Stimulated activated CD4-positive, alpha-beta T cell treated with anti-CD3 and anti-CD28 coated beads, Interleukin-12 subunit alpha, Interleukin-12 subunit beta, amount 100 ng/mL, for 48 hours (primary cell): Measurements from ENCODE around the gene DCAF10.
A peak's percentile ranks its signal among the peaks of the same experiment; 100 is the strongest.
"Not testable (repeated sequence)": the region's sequence is repeated elsewhere in the genome, so short reads cannot be mapped to it uniquely, and the experiment has no call there.

Experiments
- DNase-seq, 3 donors: peaks; one replicate each; pipeline ENCODE4 v3.0.0-alpha.2; 2020; ENCODE audit warnings: low read depth in 2 of 3, low spot score in 1 of 3

DCAF10 gene, protein sequence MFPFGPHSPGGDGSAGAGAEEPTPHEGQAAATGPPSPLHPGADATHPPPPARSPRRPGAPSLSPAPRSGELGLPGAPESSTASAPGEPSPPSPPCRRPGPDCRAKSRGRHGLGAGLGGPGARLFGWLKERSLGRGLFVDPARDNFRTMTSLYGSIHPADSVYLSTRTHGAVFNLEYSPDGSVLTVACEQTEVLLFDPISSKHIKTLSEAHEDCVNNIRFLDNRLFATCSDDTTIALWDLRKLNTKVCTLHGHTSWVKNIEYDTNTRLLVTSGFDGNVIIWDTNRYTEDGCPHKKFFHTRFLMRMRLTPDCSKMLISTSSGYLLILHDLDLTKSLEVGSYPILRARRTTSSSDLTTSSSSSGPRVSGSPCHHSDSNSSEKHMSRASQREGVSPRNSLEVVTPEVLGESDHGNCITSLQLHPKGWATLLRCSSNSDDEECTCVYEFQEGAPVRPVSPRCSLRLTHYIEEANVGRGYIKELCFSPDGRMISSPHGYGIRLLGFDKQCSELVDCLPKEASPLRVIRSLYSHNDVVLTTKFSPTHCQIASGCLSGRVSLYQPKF

GRCh38 chr9:37800631-37801286 is at the start of gene DCAF10:
Gene DCAF10 (plus strand): TSS chr9:37800797. CDS start chr9:37800867, 70 bp downstream.
- peak; percentile 83 to 92 (median 85) for DNase-seq

GRCh38 chr9:37751186-37751585 is 49.4 kb upstream of the DCAF10 start:
- DNase-seq = no peak

GRCh38 chr9:37751704-37752103 is 48.9 kb upstream of the DCAF10 start:
- not testable (repeated sequence) for DNase-seq

GRCh38 chr9:37752112-37752511 is 48.5 kb upstream of the DCAF10 start:
- DNase-seq = not testable (repeated sequence)

GRCh38 chr9:37752642-37753488 is 47.7 kb upstream of the DCAF10 start:
- DNase-seq = peak in 2 of 3 donors; percentile 10 to 21

DNA sequence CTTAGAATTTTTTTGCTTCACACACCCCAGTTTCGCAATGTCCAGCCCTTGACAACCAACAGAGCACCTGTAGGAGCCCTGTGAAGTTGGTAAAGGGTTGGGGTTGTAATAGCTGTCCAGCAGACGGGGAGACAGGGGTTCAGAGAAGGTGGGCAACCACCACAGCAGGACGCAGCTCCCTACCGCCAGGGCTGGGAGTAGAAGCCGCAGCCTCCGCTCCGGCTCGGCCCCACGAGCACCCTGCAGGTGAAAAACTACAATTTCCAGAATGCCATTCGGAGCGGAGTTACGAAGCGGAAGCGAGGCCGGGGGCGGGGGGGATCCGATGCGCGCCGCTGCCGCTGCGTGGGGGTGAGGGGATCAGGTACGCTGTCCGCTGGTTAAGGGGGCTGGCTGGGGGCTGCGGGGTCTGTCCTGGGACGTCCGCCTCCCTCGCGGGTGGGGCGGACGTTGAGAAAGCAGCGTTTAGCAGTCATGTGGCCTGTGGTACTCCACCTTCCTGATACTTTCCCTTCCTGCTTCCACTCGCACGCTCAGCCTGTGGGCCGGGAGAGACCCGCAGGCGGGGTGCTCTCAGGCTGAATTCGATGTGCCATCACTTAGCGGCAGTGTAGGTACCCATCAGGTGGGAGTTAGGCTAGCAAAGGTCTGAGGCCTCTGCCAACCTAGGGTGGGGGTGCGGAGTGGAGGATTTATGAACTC is 47.0 kb upstream of the DCAF10 start, which contains the start of gene TRMT10B:
Gene TRMT10B (plus strand): TSS at position 317 of the 702 bp plus-strand sequence. CDS start 8,127 bp downstream, outside the sequence.
- DNase-seq = peak; percentile 39 to 64 (median 60)

GRCh38 chr9:37758747-37759146 is 41.9 kb upstream of the DCAF10 start:
- DNase-seq = no peak

GRCh38 chr9:37760416-37761161 is 40.0 kb upstream of the DCAF10 start:
- DNase-seq = no peak

GRCh38 chr9:37761511-37761910 is 39.1 kb upstream of the DCAF10 start:
- no peak for DNase-seq

- not testable (repeated sequence) for DNase-seq
Measured at GRCh38 chr9:37765263-37765662, 35.3 kb upstream of the DCAF10 start.

DNA sequence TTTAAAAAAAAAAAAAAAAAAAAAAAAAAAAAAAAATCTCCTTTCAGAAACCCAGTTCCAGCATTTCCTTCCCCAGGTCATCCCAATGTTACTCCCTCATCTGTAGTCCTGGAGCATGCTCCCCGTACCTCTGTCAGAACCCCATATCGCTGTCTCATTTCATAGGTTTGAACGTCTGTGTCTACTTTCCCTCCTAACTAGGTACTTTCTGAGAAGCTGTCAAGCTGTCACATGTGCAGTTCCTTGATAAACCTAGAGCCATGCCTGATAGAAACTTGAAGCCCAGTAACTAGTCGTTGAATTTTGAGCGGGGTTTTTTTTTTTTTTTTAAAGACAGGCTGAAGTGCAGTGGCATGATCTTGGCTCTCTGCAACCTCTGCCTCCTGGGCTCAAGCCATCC is 31.3 kb upstream of the DCAF10 start:
- no peak for DNase-seq

- DNase-seq = no peak
Measured at GRCh38 chr9:37769995-37770394, 30.6 kb upstream of the DCAF10 start.

DNA sequence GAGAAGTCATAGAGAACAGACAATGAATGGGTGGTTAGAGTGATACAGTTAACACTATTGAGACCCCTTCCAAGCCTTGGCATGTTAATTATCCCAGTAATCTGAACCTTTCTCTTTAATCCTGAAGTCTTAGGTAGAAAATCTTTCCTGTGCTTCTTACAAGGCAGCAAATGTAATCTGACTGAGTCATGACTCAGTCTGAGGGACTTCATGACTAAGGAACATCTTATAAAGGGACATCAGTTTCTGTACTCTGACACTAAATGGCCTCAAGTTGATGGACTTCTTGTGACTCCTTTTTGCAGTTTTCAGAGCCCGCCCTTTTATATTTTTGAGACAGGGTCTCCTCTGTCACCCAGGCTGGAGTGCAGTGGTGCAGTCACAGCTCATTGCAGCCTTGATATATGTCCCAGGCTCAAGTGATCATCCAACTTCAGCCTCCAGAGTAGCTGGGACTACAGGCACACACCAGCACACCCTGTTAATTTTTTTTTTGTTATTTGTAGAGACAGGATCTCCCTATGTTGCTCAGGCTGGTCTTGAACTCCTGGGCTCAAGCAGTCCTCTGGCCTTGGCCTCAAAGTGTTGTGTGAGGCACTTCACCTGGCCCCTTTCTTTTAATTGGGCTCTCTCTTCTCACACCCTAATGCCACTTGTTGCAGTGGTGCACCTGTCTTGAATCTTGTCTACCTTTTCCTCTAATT is 25.2 kb upstream of the DCAF10 start:
- DNase-seq = no peak

- no peak for DNase-seq
Measured at GRCh38 chr9:37776328-37776727, 24.3 kb upstream of the DCAF10 start.

- DNase-seq = no peak
Measured at GRCh38 chr9:37778534-37778933, 22.1 kb upstream of the DCAF10 start.

DNA sequence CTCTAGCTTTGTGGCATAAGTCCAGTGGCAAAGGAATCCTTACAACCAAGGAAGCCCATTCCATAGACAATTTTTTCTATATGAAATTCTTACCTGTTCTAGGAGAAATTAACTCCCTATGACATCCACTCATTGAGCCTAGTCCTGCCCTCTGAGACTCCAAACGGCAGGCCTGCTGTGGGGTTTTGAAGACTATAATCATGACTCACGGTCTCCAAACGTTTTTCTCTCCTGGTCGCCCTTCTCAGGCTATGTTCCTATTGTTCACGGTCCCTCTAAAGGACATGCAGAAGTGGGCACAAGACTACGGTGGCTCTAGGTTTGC is 16.3 kb upstream of the DCAF10 start:
- no peak for DNase-seq

DNA sequence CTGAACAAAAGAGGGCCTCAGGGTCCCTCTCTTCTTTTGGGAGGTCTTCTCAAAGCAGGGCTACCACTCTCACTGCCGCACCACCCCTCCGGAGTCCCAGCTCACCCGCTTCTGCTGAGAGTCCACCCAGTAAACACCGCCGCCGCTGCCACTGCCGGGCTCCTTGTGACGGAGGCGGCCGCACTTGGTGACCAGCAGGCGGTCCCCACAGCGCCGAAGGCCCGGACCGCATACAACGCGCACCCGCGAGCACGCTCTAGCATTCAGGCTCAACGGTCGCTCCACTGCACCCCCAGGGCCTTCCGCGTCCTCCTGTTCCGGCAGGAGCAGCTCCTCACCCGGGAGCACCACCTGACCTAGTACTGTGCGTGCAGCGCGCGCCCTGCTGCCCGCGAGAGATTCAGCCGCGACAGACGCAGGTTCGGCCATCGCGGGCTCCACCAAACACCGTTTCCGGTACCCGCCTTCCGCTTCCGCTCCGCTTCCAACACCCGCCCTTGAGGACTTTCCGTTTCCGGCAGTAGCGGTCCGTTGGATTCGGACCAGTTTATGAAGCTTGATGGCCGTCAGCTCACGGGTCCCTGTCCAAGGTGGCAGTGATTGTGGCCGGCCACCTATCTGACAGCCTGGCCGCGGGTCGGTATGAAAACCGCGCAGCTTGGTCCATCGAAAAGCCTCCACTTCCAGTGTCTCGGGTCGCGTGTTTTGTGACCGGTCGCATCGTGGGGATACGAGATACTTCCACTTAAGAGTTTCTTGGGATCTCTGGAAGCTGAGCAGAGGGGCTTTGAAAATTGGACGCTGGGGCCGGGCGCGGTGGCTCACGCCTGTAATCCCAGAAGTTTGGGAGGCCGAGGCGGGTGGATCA is 15.7 kb upstream of the DCAF10 start, which contains the start of gene EXOSC3:
Gene EXOSC3 (minus strand): TSS at position 449 of the 868 bp plus-strand sequence. CDS start 20 bp downstream, at position 429.
- DNase-seq = peak; percentile 75 to 86 (median 80)

GRCh38 chr9:37787059-37787458 is 13.5 kb upstream of the DCAF10 start:
- DNase-seq = no peak
